HL-60 (cell line): ENCODE results near the gene ABCA9.
A peak's percentile ranks its signal among the peaks of the same experiment; 100 is the strongest.

Experiments
- DNase-seq, 2 experiments: peaks; one replicate each; pipeline ENCODE4 v3.0.0-alpha.2; 2010 to 2020; ENCODE audit warnings: low read depth in 1 of 2, low spot score in 1 of 2
- H3K27ac ChIP-seq: fragments of 250-450 bp; sonication (Bioruptor Pico); replicated peaks from 2 replicates; pipeline ENCODE4 v1.5.1; 2020; ENCODE audit warnings: mild to moderate bottlenecking, moderate library complexity
- H3K27me3 ChIP-seq: fragments of 250-450 bp; sonication (Bioruptor Pico); 2 replicates; pipeline ENCODE4 v1.5.1; 2021; ENCODE audit warnings: mild to moderate bottlenecking, moderate library complexity; ENCODE audit not compliant: insufficient read depth, poor library complexity, severe bottlenecking
- H3K4me3 ChIP-seq: replicated peaks from 2 replicates; pipeline ENCODE4 v1.5.1; 2011; ENCODE audit warnings: mild to moderate bottlenecking, control low read depth, low read length; ENCODE audit not compliant: insufficient read depth
- GABPA ChIP-seq: IDR thresholded peaks from 2 replicates; pipeline ENCODE4 v1.6.1; 2012; ENCODE audit warnings: low read depth
- POLR2AphosphoS5 ChIP-seq: IDR thresholded peaks from 2 replicates; pipeline ENCODE4 v1.6.1; 2012; ENCODE audit warnings: low read depth
- SPI1 ChIP-seq: IDR thresholded peaks from 2 replicates; pipeline ENCODE4 v1.6.1; 2012; ENCODE audit warnings: low read depth, mild to moderate bottlenecking, borderline replicate concordance
- TF ChIP-seq, protein P1 (sequence below): IDR thresholded peaks from one replicate; pipeline ENCODE4 v1.5.1; 2011; ENCODE audit warnings: low read length, control low read depth, inconsistent platforms; ENCODE audit not compliant: insufficient read depth
- TF ChIP-seq, protein P2 (sequence below): IDR thresholded peaks from 2 replicates; pipeline ENCODE4 v1.6.1; 2012; ENCODE audit warnings: low read depth; ENCODE audit not compliant: insufficient replicate concordance

The ABCA9 gene

DNA sequence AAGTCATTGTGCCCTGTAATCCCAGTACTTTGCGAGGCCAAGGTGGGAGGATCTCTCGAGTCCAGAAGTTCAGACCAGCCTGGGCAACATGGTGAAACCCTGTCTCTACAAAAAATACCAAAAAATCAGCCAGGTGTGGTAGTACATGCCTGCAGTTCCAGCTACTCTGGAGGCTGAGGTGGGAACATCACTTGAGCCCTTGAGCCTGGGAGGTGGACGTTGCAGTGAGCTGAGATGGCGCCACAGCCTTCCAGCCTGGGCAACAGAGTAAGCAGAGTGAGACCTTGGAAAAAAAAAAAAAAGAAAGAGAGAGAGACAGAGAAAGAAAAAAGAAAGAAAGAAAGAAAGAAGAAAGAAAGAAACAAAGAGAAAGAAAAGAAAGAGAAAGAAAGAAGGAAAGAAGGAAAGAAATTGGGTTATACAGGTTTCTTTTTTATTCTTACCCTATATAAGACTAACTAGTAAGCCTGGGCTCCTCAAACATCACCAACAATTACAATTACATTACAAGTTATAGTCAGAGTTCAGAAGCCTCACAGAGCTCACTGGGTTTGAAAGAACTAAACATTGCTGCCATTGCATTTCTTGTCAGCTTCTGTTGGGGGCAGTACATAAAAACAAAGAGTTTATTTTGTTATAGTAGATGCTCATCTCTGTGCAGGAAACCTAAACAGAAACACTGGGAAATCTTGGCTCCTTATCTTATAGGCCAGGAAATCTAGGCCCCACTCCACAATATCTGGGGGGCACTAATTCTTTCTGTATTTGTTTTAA, 6.7 kb upstream of the ABCA9 start:
- Histone ChIP-seq H3K27ac (no peak overlapping the region), H3K4me3 (no peak overlapping the region), H3K27me3 (no peaks in the 10 kb centered on the region)
- no peak for DNase-seq
- TF ChIP-seq POLR2AphosphoS5 (no peak), GABPA (no peak), SPI1 (no peak)
- TF ChIP-seq, protein P1, sequence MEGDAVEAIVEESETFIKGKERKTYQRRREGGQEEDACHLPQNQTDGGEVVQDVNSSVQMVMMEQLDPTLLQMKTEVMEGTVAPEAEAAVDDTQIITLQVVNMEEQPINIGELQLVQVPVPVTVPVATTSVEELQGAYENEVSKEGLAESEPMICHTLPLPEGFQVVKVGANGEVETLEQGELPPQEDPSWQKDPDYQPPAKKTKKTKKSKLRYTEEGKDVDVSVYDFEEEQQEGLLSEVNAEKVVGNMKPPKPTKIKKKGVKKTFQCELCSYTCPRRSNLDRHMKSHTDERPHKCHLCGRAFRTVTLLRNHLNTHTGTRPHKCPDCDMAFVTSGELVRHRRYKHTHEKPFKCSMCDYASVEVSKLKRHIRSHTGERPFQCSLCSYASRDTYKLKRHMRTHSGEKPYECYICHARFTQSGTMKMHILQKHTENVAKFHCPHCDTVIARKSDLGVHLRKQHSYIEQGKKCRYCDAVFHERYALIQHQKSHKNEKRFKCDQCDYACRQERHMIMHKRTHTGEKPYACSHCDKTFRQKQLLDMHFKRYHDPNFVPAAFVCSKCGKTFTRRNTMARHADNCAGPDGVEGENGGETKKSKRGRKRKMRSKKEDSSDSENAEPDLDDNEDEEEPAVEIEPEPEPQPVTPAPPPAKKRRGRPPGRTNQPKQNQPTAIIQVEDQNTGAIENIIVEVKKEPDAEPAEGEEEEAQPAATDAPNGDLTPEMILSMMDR: no peak
- TF ChIP-seq, protein P2, sequence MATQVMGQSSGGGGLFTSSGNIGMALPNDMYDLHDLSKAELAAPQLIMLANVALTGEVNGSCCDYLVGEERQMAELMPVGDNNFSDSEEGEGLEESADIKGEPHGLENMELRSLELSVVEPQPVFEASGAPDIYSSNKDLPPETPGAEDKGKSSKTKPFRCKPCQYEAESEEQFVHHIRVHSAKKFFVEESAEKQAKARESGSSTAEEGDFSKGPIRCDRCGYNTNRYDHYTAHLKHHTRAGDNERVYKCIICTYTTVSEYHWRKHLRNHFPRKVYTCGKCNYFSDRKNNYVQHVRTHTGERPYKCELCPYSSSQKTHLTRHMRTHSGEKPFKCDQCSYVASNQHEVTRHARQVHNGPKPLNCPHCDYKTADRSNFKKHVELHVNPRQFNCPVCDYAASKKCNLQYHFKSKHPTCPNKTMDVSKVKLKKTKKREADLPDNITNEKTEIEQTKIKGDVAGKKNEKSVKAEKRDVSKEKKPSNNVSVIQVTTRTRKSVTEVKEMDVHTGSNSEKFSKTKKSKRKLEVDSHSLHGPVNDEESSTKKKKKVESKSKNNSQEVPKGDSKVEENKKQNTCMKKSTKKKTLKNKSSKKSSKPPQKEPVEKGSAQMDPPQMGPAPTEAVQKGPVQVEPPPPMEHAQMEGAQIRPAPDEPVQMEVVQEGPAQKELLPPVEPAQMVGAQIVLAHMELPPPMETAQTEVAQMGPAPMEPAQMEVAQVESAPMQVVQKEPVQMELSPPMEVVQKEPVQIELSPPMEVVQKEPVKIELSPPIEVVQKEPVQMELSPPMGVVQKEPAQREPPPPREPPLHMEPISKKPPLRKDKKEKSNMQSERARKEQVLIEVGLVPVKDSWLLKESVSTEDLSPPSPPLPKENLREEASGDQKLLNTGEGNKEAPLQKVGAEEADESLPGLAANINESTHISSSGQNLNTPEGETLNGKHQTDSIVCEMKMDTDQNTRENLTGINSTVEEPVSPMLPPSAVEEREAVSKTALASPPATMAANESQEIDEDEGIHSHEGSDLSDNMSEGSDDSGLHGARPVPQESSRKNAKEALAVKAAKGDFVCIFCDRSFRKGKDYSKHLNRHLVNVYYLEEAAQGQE: no peak

DNA sequence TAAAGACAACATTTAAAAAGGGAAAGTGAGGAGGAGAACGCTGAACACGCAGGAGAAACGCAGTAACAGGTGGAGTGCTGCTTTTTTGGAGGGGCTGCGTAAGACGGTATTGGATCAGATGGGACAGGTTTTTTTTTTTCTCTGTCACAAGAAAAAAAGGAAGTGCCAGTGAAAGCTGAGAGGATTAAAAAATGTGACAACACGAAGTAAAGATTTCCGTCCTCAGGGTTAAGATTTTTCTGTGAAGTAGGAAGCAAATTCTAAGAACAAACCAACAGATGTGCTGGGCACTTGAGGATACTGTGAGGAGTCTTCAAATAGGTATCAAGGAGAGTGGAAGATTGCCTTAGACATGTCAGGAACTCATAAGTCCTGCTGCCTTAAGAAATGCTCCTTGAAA, 5.8 kb upstream of the ABCA9 start:
- no peak overlapping the region for H3K4me3 ChIP-seq
- TF ChIP-seq, protein P2: no peak
- TF ChIP-seq POLR2AphosphoS5: no peak
- peak; percentile 98 for TF ChIP-seq SPI1
- no peak for TF ChIP-seq GABPA
- TF ChIP-seq, protein P1: no peak
- DNase-seq: peak in 1 of 2 experiments; percentile 30
- H3K27me3 ChIP-seq: no peaks in the 10 kb centered on the region
- H3K27ac ChIP-seq: 0 out of 2 replicates have a peak overlapping the region, but pooled peaks have one; percentile 14

DNA sequence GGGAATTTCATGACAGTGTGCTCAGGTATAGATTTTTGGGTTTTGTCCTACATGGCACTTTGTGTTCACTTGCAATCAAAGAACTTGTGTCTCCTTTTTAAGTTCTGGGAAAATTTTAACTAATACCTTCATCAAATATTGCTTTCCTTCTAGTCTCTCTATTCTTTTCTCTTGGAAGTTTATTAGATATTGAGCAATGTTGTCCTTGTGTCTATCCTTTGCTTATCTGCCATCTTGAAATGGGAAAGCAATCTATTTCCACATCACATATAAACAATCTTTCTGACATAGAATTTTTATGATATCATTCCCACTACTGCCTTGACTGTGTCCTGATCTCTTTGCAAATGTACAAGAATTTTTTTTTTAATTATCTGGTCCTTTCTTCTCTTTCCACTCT, 4.4 kb upstream of the ABCA9 start:
- Histone ChIP-seq H3K27ac (no peak overlapping the region), H3K27me3 (no peaks in the 10 kb centered on the region), H3K4me3 (no peak overlapping the region)
- DNase-seq: no peak
- TF ChIP-seq, protein P2: no peak
- TF ChIP-seq POLR2AphosphoS5 (no peak), GABPA (no peak), SPI1 (no peak)
- TF ChIP-seq, protein P1: no peak
